Neural progenitor cell (in vitro differentiated cells): Measurements from ENCODE around the gene WDR44.

Source experiments
- CTCF ChIP-seq: fragments of 200-600 bp; sonication (generic); IDR thresholded peaks from 2 replicates; pipeline ENCODE4 v1.5.1; 2017; ENCODE audit warnings: antibody characterized with exemption, mild to moderate bottlenecking
- EZH2phosphoT487 ChIP-seq: fragments of 200-600 bp; sonication (generic); IDR thresholded peaks from 2 replicates; pipeline ENCODE4 v1.6.1; 2017; ENCODE audit warnings: antibody characterized with exemption

GRCh38 chrX:118350221-118350620, 4.3 kb downstream of the WDR44 start:
- TF ChIP-seq CTCF (no peak), EZH2phosphoT487 (no peak)
